Panc1 (cell line): Measurements from ENCODE around the gene PRKCB. TPM values are rescaled to one million over a fixed set of nuclear protein-coding genes. Genes with fewer than 3 reads are reported as not detected.
"Not testable (repeated sequence)": the region's sequence is repeated elsewhere in the genome, so short reads cannot be mapped to it uniquely, and the experiment has no call there.

Experiments
- ATAC-seq: fragments of 200-7000 bp; cut with Tn5 transposase; 2 replicates; pipeline ENCODE4 v1.9.1; 2020; ENCODE audit warnings: mild to moderate bottlenecking, moderate library complexity
- BruUV-seq: library from RNA; stranded (reverse); fragments of 400-500 nt; replicated peaks from 2 replicates; lab custom pipeline; 2021; lab: Mats Ljungman, UMichigan
- CTCF ChIA-PET: fragments of 300-600 bp; sonication (Branson Sonifier 250); formaldehyde crosslinking; loops from one replicate; lab custom pipeline; 2022; ENCODE audit warnings: antibody characterized with exemption; lab: Charles Lee
- POLR2A ChIA-PET: fragments of 300-600 bp; sonication (Branson Sonifier 250); formaldehyde crosslinking; loops from one replicate; lab custom pipeline; 2022; ENCODE audit warnings: antibody characterized with exemption; lab: Charles Lee
- DNase-seq: peaks from one replicate; pipeline ENCODE4 v3.0.0-alpha.2; 2010; ENCODE audit warnings: low read depth, low spot score
- H3K27ac ChIP-seq: 2 replicates; pipeline ENCODE4 v1.5.1; 2011; ENCODE audit warnings: mild to moderate bottlenecking, low read length, inconsistent platforms
- H3K27me3 ChIP-seq: fragments of 200-500 bp; sonication (Bioruptor generic); 2 replicates; pipeline ENCODE4 v1.6.0; 2014; ENCODE audit warnings: low read length, inconsistent platforms; ENCODE audit not compliant: control insufficient read depth, insufficient read depth
- H3K36me3 ChIP-seq: fragments of 200-500 bp; sonication (Bioruptor generic); 2 replicates; pipeline ENCODE4 v1.5.1; 2014; ENCODE audit warnings: inconsistent platforms, mild to moderate bottlenecking, low read length, moderate library complexity; ENCODE audit not compliant: control insufficient read depth, insufficient read depth
- H3K4me1 ChIP-seq: 2 replicates; pipeline ENCODE4 v1.5.1; 2011; ENCODE audit warnings: inconsistent platforms, mild to moderate bottlenecking, low read length, moderate library complexity; ENCODE audit not compliant: control insufficient read depth, insufficient read depth
- H3K4me3 ChIP-seq, 2 experiments: 2 replicates each; pipeline ENCODE4 v1.5.1; 2011 to 2012; ENCODE audit warnings: low read depth in 2 of 2, low read length in 2 of 2, mild to moderate bottlenecking in 2 of 2, inconsistent platforms in 1 of 2, moderate library complexity in 1 of 2
- H3K9me3 ChIP-seq: fragments of 200-500 bp; sonication (Bioruptor generic); 2 replicates; pipeline ENCODE4 v1.5.1; 2014; ENCODE audit warnings: low read depth, mild to moderate bottlenecking, inconsistent platforms, low read length, moderate library complexity; ENCODE audit not compliant: control insufficient read depth, insufficient read depth
- CTCF ChIP-seq: fragments of 450-650 bp; IDR thresholded peaks from 2 replicates; pipeline ENCODE4 v1.5.1; 2017; ENCODE audit warnings: mild to moderate bottlenecking
- POLR2AphosphoS5 ChIP-seq: IDR thresholded peaks from 2 replicates; pipeline ENCODE4 v1.6.1; 2012; ENCODE audit warnings: mild to moderate bottlenecking, low read depth, low read length, moderate library complexity
- REST ChIP-seq, 2 experiments: IDR thresholded peaks; 2 replicates each; pipeline ENCODE4 v1.6.1; 2011 to 2012; ENCODE audit warnings: low read depth in 2 of 2, control low read depth in 1 of 2, low read length in 1 of 2, mild to moderate bottlenecking in 1 of 2, moderate library complexity in 1 of 2; ENCODE audit not compliant: insufficient read depth in 1 of 2
- SIN3A ChIP-seq: IDR thresholded peaks from 2 replicates; pipeline ENCODE4 v1.6.1; 2012; ENCODE audit warnings: low read depth, mild to moderate bottlenecking, low read length, moderate library complexity, borderline replicate concordance; ENCODE audit not compliant: insufficient read depth
- TCF7L2 ChIP-seq: IDR thresholded peaks from 2 replicates; pipeline ENCODE4 v1.6.1; 2011; ENCODE audit warnings: mild to moderate bottlenecking, low read depth, low read length, inconsistent platforms
- in situ Hi-C: cut with HindIII; loops from 2 replicates; pipeline ENCODE4 v1.10.0; 2016; ENCODE audit warnings: low sequenced_read_pairs, low pct_unique_long_range_greater_than_20kb
- intact Hi-C: fragments of 100-400 bp; cut with micrococcal nuclease; formaldehyde crosslinking; loops from one replicate; pipeline ENCODE4 v1.10.0; 2022; ENCODE audit not compliant: unreplicated experiment
- total RNA-seq: library from RNA; stranded (reverse); gene quantifications from one replicate; pipeline ENCODE4 v1.2.1, GENCODE V29; 2021; ENCODE audit not compliant: unreplicated experiment

PRKCB gene
- total RNA-seq, 1 experiment from 2014 or later, result 0.41 TPM

GRCh38 chr16:23908790-23909189, 73.0 kb downstream of the PRKCB start:
- DNase-seq, result no peak

GRCh38 chr16:23909792-23910418, 74.1 kb downstream of the PRKCB start:
- no peak for DNase-seq
- ATAC-seq, result no peak
- H3K36me3 ChIP-seq, result no peaks in the 10 kb centered on the region
- in situ Hi-C loops, result no loop called here
- no peak for TF ChIP-seq TCF7L2
- H3K4me1 ChIP-seq, result peaks cover 20% of the 10 kb centered on the region
- BruUV-seq, result no TSS peak
- H3K4me3 ChIP-seq, result no peak overlapping the region
- POLR2A ChIA-PET, result interaction anchor here (0.6 kb wide), 1 partner anchor 31 kb away, joined by 7 read pairs; no protein-coding TSS in a partner anchor
- CTCF ChIA-PET, result no interaction called here
- H3K27ac ChIP-seq, result no peak overlapping the region
- H3K27me3 ChIP-seq, result no peaks in the 10 kb centered on the region
- no peaks in the 10 kb centered on the region for H3K9me3 ChIP-seq
- intact Hi-C loops, result no loop called here

More at GRCh38 chr16:23908790-23909189, 73.0 kb downstream of the PRKCB start:
- H3K27me3 ChIP-seq, result no peaks in the 10 kb centered on the region
- no peaks in the 10 kb centered on the region for H3K36me3 ChIP-seq
- no peak for TF ChIP-seq SIN3A
- no peak for TF ChIP-seq POLR2AphosphoS5
- no peak for TF ChIP-seq CTCF
- no peak for TF ChIP-seq REST (IDR thresholded peaks at IDR 0.05; ENCODE audit: insufficient read depth in 1 of 2, low read depth in 2 of 2, low read length in 1 of 2)
- TF ChIP-seq TCF7L2, result no peak
- CTCF ChIA-PET, result no interaction called here
- peaks cover 23% of the 10 kb centered on the region for H3K4me1 ChIP-seq
- H3K27ac ChIP-seq, result no peak overlapping the region
- no peak overlapping the region for H3K4me3 ChIP-seq
- no peaks in the 10 kb centered on the region for H3K9me3 ChIP-seq
- BruUV-seq, result no TSS peak
- intact Hi-C loops, result no loop called here
- 0 out of 2 replicates have a peak, but pooled peaks have one; percentile 40 for ATAC-seq
- POLR2A ChIA-PET, result no interaction called here
- in situ Hi-C loops, result no loop called here

GRCh38 chr16:23914946-23915530, 79.3 kb downstream of the PRKCB start:
- DNase-seq (no peak), ATAC-seq (no peak)
- intact Hi-C loops (no loop called here), in situ Hi-C loops (no loop called here)
- H3K4me1 ChIP-seq, result no peaks in the 10 kb centered on the region
- ChIA-PET POLR2A (no interaction called here), CTCF (no interaction called here)
- no peaks in the 10 kb centered on the region for H3K36me3 ChIP-seq
- H3K27ac ChIP-seq, result no peak overlapping the region
- BruUV-seq, result no TSS peak
- no peaks in the 10 kb centered on the region for H3K9me3 ChIP-seq
- H3K27me3 ChIP-seq, result no peaks in the 10 kb centered on the region
- H3K4me3 ChIP-seq, result no peak overlapping the region
- no peak for TF ChIP-seq POLR2AphosphoS5
- no peak for TF ChIP-seq TCF7L2
- no peak for TF ChIP-seq CTCF
- no peak for TF ChIP-seq SIN3A

- H3K27ac ChIP-seq, in situ Hi-C loops, H3K36me3 ChIP-seq, CTCF ChIA-PET, BruUV-seq, H3K9me3 ChIP-seq, ATAC-seq, H3K27me3 ChIP-seq, H3K4me1 ChIP-seq, POLR2A ChIA-PET, H3K4me3 ChIP-seq, intact Hi-C loops, DNase-seq: not testable (repeated sequence)
Observed at GRCh38 chr16:23916552-23916951, 80.8 kb downstream of the PRKCB start.
